NK-92 (cell line): ENCODE data around the gene MYMX.
"Not testable (repeated sequence)": the region's sequence is repeated elsewhere in the genome, so short reads cannot be mapped to it uniquely, and the experiment has no call there.

Experiments
- DNase-seq: peaks from one replicate; lab custom pipeline; 2025; ENCODE audit not compliant: unreplicated experiment; lab: John Stamatoyannopoulos, UW

The MYMX gene

DNA sequence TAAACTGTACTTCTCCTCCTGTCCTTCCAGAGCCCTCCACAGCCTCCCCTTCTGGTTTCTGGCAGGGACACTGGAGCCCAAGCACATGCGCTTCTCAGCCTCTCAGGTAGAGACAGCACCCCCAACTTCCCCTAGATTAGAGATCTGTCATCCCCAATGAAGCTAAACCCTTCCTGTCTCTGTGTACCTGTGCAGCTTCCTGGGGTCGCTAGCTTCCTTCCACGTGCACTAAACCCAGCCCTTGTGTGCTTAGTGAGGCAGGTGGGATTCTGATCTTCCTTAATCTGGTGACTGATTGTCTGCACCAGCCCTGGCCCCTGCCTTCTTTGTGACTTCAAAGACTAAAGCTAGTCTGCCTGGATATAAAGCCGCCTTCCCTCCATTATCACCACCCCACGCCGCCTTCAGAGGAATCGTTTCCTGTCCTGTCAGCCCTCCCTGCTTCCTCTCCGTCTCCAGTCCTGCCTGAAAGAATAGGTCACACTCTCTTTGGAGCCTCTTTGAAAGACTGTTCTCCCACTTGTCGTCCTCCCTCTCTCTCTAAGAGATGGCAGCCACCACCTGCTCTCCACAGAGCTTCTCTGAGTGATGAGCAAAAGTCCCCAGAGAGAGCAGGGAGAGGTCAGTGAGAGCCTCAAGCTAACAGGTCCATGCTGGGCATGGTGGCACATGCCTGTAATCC, 30.6 kb upstream of the MYMX start:
- no peak for DNase-seq

DNA sequence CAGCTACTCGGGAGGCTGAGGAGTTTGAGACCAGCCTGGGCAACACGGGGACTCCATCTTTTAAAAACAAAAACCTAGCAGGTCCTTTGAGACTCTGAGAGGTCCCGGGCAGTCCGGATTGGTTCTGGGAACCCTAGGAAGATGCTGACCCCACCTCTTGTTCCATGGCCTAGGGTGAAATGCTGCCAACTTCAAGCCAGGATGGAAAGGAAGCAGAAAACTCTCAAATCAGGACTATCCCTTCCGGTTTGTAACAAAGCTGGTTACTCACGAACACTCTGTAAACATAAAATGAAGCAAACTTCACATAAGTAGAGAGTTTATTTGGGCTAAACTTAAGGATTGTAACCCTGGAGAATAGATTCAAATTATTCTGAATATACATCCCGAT, 30.1 kb upstream of the MYMX start:
- DNase-seq, result no peak

DNA sequence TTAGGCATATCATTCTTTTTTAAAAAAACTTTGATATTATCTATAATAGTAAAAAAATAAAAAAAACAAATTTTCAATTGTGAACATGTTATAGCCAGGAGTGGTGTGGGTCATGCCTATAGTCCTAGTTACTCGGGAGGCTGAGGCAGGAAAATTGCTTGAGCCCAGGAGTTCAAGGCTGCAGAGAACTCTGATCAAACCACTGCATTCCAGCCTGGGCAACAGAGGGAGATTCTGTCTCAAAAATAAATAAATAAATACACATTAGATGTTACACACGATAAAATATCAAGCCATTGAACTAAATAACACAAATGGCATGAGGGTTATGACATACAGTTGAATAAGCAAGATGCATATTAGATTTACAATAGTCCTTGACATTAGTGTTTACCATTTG, 27.9 kb upstream of the MYMX start:
- no peak for DNase-seq

DNA sequence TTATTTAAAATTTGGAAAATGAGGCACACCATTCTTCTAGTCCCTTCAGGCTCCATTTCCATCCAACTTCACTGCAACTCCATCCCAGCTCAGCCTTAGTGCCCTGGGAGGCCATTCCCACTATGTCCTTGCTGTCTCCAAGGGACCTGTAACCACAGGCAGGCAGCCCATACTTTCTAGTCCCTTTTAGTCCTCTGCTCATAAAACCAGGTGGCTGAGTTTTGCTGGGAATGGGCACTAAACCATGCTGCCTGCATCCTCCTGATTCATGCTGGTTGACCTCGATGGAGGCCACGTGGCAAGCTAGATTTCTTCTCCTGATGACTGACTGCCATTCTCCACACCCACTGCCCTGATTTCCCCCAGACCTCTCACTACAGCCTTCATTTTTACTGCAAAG, 27.5 kb upstream of the MYMX start:
- no peak for DNase-seq

DNA sequence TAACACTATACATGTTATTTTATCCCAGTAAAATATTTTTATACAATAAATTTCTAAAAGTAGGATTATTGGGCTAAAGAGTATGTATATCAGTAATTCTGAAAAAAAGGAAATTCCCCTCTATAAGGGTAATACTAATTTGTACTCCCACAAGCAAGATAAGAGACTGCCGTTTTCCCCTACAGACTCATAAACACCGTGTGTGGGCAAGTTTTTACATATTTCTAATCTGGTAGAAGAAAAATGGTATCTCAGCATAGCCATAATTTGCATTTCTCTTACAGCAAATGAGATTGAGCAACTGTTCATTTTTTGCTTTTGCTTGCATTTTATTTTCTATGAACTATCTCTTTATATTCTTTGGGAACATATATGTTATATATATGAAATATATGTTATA, 26.0 kb upstream of the MYMX start:
- no peak for DNase-seq

DNA sequence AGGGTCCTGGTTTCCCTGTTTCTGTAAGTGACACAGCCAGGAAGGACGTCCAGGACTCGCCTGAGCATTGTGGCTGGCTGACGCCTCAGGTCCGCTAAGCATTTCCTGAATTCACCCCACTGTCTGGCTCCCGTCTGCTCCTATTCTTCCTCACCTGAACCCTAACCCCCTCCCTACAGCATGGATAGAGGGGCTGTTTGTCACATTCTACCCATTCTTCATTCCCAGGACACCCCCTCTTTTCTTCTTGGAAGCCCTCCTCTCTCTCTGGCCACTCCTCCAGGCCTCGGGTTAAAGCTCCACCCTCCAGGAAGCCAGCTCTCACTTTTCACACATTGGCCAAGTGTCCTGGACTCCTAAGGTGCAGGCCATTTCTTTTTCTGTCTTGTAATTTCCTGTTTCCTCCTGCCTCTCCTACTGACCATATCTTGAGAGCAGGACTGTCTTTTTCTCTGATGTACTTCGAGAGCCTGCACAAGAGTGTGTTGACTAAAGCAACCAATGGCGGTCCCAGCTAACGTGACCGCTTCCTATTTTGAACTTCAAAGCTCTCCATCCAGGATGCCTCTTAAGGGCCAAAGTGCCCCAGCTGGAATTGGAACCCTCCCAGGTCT, 24.2 kb upstream of the MYMX start:
- DNase-seq, result no peak

DNA sequence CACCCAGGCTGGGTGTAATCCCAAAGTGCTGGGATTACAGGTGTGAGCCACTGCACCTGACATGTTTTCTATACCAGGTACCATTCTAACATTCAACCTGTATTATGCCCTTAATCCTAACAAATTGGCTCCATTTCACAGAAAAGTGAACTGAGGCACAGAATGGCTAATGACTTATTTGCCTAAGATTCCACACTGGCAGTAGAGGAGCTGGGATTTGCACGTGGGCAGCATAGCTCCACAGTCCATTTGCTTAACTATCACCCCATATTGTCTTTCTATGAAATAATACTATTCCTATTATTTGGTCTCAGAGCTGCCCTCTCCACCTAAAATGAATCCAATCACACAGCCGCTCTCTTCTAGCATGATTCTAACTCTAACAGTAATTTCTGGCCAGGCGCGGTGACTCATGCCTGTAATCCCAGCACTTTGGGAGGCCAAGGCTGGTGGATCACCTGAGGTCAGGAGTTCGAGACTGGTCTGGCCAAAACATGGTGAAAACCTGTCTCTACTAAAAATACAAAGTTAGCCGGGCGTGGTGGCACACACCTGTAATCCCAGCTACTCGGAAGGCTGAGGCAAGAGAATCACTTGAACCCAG, 23.3 kb upstream of the MYMX start:
- no peak for DNase-seq

DNA sequence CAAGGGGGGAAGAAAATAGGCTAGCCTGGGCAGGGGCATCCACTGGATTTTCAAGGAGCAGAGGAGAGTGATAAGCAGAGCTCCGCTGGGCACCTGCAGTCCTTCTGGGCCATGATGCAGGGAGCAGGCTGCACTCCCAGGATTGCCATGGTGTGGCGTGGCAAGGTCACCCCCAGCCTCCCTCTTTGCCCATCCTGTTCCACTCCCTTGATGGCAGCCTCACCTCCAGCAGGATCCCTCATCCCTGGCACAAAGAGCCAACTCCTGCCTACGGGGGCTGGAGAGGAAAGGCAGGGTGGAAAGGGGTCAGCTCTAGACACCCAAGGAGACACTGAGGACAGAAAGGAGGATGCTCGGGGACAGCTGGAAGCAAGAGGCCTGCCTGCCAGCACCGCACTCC, 22.4 kb upstream of the MYMX start:
- no peak for DNase-seq

DNA sequence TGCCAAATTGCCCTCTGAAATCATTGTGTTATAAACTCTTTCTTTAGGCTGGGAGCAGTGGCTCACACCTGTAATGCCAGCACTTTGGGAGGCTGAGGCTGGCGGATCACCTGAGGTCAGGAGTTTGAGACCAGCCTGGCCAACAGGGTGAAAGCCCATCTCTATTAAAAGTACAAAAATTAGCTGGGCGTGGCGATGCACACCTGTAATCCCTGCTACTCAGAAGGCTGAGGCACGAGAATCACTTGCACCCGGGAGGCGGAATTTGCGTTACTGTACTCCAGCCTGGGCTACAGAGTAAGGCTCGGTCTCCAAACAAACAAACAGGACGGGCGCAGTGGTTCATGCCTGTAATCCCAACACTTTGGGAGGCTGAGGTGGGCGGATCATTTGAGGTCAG, 20.4 kb upstream of the MYMX start:
- DNase-seq, result not testable (repeated sequence)

DNA sequence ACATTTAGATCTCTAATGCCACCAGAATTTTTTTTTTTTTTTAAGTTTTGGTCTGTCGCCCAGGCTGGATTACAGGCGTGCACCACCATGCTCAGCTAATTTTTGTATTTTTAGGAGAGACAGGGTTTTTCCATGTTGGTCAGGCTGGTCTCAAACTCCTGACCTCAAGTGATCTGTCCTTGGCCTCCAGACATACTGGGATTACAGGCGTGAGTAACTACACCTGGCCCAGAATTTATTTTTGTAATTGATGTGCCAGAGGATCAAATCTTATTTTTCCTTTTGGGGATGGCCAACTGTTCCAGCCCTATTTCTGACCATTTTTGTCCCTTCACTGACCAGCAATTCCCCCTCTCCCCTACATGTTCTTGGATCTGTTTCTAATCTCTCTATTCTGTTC, 18.0 kb upstream of the MYMX start:
- no peak for DNase-seq

DNA sequence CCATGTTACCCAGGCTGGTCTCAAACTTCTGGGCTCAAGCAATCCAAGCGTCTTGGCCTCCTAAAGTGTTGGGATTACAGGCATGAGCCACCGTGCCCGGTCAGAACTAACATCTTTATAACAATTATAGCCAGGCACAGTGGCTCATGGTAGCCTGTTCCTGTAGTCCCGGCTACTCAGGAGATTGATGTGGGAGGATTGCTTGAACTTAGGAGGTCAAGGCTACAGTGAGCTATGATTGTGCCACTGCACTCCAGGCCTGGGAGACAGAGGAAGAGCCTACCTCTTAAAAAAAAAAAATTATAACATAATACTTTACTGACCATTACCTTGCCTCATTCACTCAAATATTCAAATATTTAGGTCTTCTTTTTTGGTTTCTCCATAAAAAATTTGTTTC, 16.8 kb upstream of the MYMX start:
- no peak for DNase-seq

DNA sequence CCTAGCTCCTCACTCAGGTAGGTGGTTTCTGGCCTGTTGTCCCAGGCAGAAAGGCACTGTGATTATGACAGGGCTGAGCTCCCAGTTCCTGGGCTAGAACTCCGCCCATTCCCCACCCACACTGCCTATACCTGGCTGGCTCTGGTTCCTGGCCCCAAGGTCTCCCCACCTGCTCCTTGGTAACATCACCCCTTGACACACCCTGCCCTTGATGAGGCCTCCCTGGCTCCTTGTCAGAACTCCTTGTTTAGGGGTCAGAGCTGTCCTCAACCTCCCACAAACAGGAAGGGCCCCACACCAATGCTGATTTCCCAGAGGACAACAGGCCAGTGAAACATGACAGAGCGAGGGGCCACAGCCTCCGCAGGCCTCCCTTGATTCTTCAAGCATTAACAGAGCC, 15.5 kb upstream of the MYMX start:
- DNase-seq, result no peak

DNA sequence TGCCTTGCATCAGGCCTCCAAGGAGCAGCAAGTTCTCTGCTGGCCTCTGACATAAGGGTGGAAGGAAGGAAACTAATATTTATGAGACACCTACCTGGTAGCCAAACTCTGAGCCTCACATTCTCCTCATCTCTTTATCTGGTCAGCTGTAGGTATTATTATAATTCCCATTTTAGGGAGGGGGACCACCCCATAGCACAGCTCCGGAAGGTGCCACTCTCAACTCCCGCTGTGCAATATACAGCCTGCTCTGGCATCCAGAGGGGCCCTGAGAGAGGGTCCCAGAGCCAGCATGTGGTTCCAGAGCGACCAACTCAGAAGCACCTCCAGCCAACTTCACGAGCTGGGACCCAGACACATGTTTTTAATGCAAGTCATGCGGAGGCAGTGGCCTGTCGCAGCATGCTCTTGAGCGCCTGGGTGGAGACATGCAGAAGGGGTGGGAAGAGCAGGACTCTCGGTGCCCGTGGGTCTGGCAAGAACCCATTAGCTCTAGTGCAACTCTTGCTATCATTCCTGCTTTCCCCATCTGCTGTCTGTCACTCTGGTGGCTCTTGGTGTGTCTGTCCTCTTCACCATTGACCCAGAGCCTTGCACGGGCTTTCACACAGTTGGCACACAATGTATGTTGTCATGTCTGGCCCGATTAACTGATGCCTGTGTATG, 15.0 kb upstream of the MYMX start:
- DNase-seq, result no peak

DNA sequence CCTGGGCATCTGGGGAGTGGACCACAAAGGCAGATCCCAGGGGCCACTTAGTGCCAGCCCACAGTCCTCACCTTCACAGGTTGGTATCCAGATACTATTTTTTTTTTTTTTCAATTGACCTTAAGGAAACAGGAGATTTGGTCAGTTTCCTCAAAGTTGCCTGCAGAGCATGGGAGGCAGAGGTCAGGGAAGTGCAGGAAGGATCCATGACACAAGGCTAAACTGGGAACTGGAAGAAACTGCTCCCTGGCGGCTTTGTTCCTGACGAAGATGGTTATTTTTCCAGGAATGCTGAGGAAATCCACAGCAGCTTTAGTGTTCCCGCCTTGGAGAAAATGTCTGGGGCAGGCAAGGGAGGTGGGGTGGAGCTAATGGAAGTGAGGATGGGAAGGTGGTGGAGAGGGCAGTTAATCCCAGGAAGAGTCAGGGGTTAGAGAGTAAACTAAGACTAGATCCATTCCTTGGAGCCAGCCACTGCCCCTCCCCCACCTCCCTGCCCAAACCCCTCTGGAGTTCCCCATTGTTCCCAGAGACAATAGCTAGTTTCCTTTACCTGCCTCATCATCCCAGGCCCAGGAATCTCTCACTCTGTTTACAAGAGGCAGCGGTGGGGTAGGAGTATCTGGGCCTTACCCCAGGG, 14.3 kb upstream of the MYMX start:
- no peak for DNase-seq

DNA sequence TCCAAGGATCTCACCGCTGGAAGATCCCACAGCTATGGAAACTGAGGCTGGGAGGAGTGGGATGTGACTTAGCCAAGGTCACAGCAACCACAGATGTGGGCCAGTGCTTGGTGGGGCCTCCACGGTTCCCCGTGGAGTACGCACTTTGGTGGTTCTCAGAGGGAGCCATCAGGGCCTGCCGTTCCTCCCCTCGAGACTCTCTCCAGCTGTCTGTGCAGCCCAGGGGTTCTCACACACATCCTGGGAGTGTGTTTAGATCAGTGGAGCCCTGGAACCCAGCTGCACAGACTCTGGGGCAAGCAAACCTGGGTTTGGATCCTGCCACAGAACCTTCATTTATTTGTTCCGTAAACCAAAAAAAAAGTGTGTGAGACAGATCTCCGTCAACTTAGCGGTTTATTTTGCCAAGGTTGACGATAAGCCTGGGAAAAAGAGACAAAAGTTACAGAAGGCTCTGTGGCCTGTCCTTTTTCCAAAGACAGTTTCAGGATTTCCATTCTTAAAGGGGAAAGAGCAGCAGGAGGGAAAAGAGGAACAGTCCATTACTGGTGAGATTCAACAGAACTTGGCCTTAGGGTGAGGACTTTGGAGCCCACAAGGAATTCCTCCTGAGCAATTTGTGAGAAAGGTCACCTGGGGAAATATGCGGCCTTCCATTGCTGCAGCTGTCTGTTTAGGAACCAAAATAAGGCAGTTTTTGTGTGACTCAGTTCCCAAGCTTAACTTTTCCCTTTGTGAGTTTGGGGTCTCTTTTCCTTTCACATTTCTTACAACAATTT, 13.6 kb upstream of the MYMX start:
- no peak for DNase-seq

DNA sequence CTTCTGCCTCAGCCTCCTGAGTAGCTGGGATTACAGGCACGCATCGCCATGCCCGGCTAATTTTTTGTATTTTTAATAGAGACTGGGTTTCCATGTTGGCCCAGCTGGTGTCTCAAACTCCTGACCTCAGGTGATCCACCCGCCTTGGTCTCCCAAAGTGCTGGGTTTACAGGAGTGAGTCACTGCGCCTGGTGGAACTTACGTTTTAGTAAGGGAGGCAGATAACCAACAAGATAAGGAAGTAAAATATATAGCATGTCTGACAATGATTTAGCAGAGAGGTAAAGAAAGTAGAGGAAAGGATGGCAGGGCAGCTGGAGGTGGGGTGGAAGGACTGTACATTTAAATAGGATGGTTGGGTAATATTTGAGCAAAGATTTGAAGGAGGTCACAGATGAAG, 12.8 kb upstream of the MYMX start:
- DNase-seq, result no peak

DNA sequence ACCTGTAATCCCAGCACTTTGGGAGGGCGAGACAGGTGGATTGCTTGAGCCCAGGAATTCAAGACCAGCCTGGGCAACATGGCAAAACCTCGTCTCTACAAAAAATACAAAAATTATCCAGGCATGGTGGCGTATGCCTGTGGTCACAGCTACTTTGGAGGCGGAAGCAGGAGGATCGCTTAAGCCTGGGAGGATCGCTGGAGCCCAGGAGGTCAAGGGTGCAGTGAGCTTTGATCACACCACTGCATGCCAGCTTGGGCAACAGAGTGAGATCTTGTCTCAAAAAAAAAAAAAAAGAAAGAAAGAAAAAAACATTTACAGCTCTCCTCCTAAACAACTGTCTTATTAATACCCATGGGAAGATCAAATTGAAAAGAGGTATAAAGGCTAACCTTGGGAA, 8.8 kb upstream of the MYMX start:
- no peak for DNase-seq

DNA sequence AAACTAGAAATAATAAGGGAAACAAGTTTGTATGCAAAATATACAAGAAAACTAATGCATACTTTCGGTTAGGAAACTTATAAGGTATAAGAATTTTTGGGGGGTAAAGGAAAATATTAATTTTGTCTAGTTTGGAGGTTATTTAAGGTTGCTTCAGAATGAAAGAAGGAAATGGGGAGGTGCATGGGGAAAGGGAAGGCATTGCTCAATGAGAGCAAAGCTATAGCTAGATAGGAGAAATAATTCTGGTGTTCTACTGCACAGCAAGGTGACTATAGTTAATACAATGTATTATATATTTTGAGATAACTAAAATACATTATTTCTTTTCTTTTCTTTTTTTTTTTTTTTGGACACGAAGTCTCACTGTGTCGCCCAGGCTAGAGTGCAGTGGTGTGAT, 5.4 kb upstream of the MYMX start:
- DNase-seq, result no peak

DNA sequence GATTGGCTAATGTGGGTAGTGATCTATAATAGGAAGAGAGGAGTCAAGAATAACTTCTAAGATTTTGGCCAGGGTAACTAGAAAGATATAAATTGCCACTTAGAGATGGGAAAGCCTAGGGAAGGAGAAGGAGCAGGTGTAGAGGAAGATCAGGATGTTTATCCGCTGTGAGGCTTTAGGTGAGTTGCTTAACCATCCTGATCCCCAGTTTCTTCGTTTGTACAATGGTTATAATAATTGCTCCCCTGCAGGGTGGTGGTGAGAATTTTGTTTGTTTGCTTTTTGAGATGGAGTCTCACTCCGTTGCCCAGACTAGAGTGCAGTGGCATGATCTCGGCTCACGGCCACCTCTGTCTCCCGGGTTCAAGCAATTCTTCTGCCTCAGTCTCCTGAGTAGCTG, 2.4 kb upstream of the MYMX start:
- no peak for DNase-seq

DNA sequence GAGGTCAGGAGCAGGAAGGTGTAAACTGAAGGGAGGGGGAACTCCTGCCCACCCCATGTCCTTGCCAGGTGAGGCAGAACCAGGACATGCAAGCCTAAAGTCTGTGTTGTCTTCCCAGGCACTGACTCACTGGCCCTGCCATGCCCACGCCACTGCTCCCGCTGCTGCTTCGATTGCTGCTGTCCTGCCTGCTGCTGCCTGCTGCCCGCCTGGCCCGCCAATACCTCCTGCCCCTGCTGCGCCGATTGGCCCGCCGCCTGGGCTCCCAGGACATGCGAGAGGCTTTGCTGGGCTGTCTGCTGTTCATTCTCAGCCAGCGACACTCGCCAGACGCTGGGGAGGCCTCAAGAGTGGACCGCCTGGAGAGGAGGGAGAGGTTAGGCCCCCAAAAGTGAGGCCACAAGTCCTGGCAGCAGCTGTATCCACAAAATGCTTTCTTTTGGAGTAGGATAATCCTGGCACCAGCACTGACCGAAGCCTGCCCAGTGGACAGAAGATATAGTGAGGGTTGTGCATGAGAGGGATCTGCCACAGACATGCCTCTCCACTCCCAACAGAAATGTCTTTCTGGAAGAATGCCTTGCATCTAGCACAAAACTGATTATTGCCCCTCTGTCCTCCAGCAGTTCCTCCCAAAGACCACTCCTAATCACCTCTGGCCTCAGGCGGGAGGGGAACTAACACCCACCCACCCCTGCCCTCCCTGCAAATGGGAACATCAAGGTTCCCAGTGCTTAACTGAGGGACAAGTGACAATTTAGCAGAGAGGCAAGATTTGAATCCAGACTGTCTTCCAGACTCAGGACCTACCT, 812 bp downstream of the MYMX start:
- DNase-seq, result no peak
